Measurements from ENCODE around the gene TTC28. TPM values are rescaled to one million over a fixed set of nuclear protein-coding genes. Genes with fewer than 3 reads are reported as not detected.

The TTC28 gene
- total and polyA plus RNA-seq, 11 donors = 5.1 to 34.9 (median 21.8) TPM

GRCh38 chr22:28426346-28427132, 253.1 kb downstream of the TTC28 start:
- H3K4me3 ChIP-seq = no peak overlapping the region
- TF ChIP-seq POLR2A (IDR thresholded peaks at IDR 0.05) (no peak), CTCF (IDR thresholded peaks at IDR 0.05) (no peak)
- intact Hi-C loops (cut with DNase I) = loop anchor here in 1 of 10 donors (10.0 kb wide), 1 partner anchor 52 kb away; no protein-coding TSS in a partner anchor

GRCh38 chr22:28425211-28425610, 254.4 kb downstream of the TTC28 start:
- 95 to 99% (median 97%) methylated on average over 2 of the region's 2 CpGs for WGBS, 4 donors
- Histone ChIP-seq H3K4me1 (peaks cover 2 to 26% (median 10%) of the 10 kb centered on the region in 12 donors), H3K9me3 (no peaks in the 10 kb centered on the region), H3K36me3 (no peaks in the 10 kb centered on the region), H3K27ac (no peak overlapping the region), H3K27me3 (no peaks in the 10 kb centered on the region), H3K4me3 (no peak overlapping the region)
- intact Hi-C loops (cut with DNase I) = loop anchor here in 1 of 10 donors (10.0 kb wide), 1 partner anchor 50 kb away; no protein-coding TSS in a partner anchor
- no peak for TF ChIP-seq POLR2A (IDR thresholded peaks at IDR 0.05)
- TF ChIP-seq CTCF (IDR thresholded peaks at IDR 0.05) = no peak
- DNase-seq (no peak), ATAC-seq (no peak)

More at GRCh38 chr22:28426346-28427132, 253.1 kb downstream of the TTC28 start:
- no peak overlapping the region for H3K27ac ChIP-seq
- H3K4me1 ChIP-seq = peaks cover 4 to 32% (median 17%) of the 10 kb centered on the region in 12 donors
- no peaks in the 10 kb centered on the region for H3K27me3 ChIP-seq
- H3K36me3 ChIP-seq = no peaks in the 10 kb centered on the region
- no peaks in the 10 kb centered on the region for H3K9me3 ChIP-seq
- DNase-seq (no peak), ATAC-seq (no peak)
- WGBS, 4 donors = 31 to 42% (median 36%) methylated on average over 3 of the region's 3 CpGs

- no peak overlapping the region for H3K27ac ChIP-seq
- 94 to 98% (median 97%) methylated on average over 2 of the region's 2 CpGs for WGBS, 4 donors
- no peaks in the 10 kb centered on the region for H3K27me3 ChIP-seq
- TF ChIP-seq POLR2A (IDR thresholded peaks at IDR 0.05) (no peak), CTCF (IDR thresholded peaks at IDR 0.05) (no peak)
- intact Hi-C loops (cut with DNase I) = loop anchor here in 1 of 10 donors (10.0 kb wide), 1 partner anchor 50 kb away; no protein-coding TSS in a partner anchor
- no peak for DNase-seq
- H3K36me3 ChIP-seq = no peaks in the 10 kb centered on the region
- H3K9me3 ChIP-seq = no peaks in the 10 kb centered on the region
- no peak overlapping the region for H3K4me3 ChIP-seq
- no peak for ATAC-seq
- H3K4me1 ChIP-seq = peaks cover 2 to 26% (median 9%) of the 10 kb centered on the region in 12 donors
These were observed 255.1 kb downstream of the TTC28 start for GRCh38 chr22:28424427-28425080.

- H3K27me3 ChIP-seq = no peaks in the 10 kb centered on the region
- H3K27ac ChIP-seq = no peak overlapping the region
- H3K36me3 ChIP-seq = no peaks in the 10 kb centered on the region
- ATAC-seq (no peak), DNase-seq (no peak)
- TF ChIP-seq CTCF (IDR thresholded peaks at IDR 0.05) = no peak
- H3K4me1 ChIP-seq = peaks cover 0 to 7% (median 0%) of the 10 kb centered on the region in 12 donors
- 95 to 98% (median 96%) methylated on average over 2 of the region's 2 CpGs for WGBS, 4 donors
- H3K4me3 ChIP-seq = no peak overlapping the region
- no peaks in the 10 kb centered on the region for H3K9me3 ChIP-seq
- intact Hi-C loops (cut with DNase I) = loop anchor here in 1 of 10 donors (10.0 kb wide), 1 partner anchor 45 kb away; no protein-coding TSS in a partner anchor
These were observed 259.7 kb downstream of the TTC28 start for GRCh38 chr22:28419919-28420318.

Data from heart left ventricle (tissue), 16 donors.